ENCODE measurements around the gene BTBD2.

BTBD2 gene

GRCh38 chr19:1956868-1957492 lies 58.5 kb downstream of the BTBD2 start:
- no peak for DNase-seq

- DNase-seq = no peak
Measured at GRCh38 chr19:1956122-1956494, 59.4 kb downstream of the BTBD2 start.

- no peak for DNase-seq
Measured at GRCh38 chr19:1955171-1956121, 60.1 kb downstream of the BTBD2 start.

DNA sequence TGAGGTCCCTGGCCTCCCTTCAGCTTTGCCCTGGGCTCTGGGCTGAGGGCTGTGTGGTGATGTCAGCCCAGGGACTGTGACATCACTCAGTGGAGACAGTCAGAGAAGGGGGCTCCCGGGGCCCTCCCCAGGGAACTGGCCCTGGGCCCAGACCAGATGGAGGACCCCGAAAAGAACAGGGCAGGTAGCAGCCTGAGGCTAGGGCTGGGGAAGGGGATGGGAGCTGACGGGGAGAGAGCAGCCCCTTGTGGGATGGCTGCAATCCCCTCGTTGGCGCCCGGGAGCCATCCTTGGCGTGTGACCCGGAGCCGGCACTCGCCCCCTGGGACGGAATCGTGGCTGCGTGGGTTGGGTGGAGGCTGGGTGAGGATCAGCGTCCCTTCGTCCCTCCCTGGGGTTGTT lies 61.0 kb downstream of the BTBD2 start:
- DNase-seq = no peak

DNA sequence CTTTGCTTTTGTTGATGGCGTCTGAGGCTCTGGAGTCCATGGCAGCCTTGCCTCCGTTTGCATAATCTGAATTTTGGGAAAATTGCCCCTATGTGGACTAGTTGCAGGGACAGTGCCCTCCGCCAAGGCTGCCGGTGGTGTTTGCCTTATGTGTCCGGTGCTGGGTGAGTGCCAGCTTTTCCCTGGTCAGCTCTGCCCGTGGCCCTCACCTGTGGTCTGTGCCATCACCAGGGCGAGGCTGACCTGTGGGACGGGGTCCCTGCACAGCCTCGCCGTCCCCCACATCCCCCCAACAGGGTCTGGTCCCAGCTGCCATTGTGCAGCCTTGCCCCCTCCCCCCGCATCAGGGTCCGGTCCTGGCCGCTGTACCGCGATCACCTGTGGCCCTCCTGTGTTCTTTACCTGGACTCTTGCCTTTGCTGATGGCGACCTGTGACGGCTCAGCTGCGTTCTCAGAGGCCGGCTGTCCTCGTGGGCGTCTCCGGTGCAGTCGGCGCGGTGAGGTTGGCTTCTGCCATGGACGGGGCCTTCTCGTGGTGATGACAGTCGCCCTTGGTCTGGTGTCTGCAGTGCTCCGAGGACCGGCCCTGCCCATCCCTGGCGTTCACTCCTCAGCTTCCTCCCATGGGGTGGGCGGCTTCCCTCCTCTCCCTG lies 61.9 kb downstream of the BTBD2 start:
- DNase-seq = no peak

- no peak for DNase-seq
Measured at GRCh38 chr19:1953037-1953436, 62.5 kb downstream of the BTBD2 start.

DNA sequence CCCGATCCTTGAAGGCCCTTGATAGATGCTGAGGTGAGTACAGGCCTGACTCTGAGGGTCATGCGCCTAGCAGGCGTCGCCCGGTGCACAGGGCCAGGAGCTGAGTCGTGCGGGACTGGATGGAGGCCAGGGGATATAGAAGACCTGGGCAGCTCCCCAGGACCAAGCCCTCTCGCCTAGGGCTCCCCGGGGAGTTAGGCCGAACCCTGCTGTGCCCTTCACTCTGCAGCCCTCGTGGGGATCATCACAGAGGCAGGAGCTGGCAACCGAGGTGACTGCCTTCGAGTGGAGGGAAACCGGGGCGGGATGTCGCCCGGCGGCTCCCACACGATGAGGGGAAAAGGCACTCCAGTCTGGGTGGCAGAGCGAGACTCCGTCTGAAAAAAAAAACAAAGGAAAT lies 62.9 kb downstream of the BTBD2 start:
- no peak for DNase-seq

- no peak for DNase-seq
Measured at GRCh38 chr19:1950640-1951039, 64.9 kb downstream of the BTBD2 start.

DNA sequence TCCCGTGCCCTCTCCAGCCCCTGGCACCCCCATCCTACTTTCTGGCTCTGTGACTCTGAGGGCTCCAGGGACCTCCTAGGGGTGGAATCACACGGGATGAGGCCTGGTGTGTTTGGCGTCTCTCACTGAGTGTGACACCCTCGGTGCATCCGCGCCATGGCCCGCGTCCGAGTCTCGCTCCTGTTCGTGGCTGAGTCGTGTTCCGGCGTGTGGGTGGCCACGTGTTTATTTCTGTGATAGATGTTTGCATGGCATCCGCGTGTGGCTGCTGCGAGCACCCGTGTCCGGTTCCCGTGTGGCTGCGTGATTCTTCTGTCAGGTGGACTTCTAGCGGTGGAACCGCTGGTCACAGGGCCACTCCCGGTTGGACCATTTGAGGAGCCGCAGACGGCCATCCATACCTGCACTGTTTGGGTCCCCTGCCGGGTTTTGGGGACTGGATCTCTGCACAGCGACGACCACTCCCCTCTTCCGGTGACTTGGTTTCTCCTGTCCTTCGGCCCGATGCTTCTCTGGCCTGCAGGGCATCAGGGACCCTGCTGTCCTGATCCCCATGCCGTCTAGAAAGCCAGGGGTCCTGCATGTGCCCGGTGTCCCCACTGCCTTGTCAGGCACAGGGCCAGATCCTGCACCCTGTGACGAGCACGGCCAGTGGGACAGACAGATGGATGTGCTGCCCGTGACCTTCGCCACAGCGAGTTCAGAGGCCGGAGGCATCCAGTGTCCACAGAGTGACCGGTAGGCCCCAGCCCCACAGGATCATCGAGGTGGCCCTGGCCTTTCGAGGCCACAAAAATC lies 66.0 kb downstream of the BTBD2 start:
- no peak for DNase-seq

DNA sequence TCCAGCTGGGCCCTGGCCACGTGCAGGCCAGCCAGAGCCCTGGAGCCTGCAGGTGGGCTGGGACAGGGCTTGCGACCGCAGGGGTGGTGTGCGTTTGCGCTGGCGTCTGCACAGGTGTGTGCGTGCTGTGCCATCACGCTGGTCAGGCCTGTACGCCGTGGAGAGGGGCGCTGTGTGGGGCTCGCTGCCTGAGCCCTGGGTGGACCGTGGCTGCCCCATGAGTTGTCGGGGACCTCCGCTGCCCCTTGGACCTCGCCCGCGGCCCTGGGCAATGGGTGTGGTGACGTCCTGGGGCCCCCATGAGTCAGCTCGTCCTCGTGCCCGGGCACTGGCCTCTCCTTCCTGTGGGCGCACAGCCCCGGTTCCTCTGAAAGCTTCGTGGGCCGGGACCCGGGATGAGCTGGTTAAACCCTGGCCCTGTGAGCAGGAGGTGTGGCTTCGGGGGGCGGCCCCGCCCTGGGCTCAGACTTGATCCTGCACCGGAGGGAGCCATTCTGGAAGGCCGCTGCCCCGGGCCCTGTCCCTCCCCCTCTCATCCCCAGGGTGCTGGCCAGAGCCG lies 67.8 kb downstream of the BTBD2 start:
- DNase-seq = no peak

DNA sequence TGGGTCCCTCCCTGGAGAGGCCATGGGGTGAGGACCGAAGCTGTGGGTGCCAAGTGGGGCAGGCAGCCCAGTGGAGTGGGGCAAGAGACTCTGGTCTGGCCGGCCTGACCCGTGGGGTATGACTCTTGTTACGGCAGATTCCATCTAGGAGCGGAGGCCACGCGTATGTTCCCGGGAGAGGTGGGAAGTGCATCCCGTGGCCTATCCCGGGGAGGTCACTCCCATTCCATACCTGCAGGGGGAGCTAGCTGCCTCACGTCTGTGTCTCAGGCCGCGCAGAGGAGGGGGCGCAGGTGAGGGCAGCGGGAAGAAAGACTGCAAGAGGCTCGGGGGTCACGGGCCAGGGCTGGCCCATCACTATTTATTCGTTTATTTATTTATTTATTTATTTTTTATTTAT lies 69.6 kb downstream of the BTBD2 start:
- DNase-seq = no peak

- no peak for DNase-seq
Measured at GRCh38 chr19:1944916-1945561, 70.5 kb downstream of the BTBD2 start.

GRCh38 chr19:1944088-1944915 lies 71.2 kb downstream of the BTBD2 start:
- no peak for DNase-seq

DNA sequence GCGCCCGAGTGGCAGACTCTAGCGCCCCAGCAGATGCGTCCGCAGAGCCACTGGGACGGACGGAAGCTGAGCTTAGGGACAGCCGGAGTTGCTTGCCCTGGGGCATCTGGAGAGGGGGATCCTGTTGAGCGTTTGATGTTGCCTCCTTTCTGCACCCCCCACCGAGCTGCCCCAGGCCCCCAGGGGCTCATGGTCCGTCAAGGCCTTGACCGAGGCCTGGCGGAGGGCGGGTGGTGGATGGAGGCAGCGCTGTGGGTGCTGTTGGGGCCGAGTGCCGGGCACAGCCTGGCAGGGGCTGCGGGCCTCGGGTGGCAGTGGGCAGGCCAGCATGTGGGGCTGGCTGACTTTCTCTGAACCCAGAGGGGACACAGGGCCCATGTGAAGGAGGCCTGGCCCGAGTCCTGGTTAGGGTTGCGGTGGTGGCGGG lies 71.8 kb downstream of the BTBD2 start:
- no peak for DNase-seq

DNA sequence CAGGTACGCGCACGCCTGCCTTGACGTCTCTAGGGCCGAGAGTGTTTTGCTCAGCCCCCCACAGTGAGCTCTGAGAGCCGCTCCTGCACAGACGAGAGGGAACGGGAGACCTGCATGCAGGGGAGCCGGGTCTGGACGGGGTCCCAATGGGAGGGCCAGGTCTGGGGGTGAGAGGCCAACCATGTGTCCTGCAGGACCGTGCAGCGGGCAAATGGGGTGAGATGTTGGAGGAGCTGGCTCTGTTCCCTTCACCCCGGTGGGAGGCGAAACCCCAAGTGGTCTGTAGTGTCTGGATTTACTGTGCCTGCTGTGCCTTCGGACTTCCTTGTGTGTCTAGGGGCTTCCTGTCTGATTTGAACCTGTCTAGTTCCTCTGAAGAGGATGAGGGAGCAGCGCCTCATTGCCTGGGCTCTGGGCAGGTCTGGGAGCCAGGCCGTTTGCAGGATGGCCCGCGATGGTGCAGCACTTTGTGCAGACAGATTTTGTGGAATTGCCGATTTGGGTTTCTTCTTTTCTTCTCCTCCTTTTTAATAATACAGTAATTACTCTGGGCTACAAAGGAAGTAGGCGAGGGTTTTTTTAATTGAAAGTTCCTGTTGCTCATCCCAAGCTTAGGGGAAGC lies 72.5 kb downstream of the BTBD2 start:
- no peak for DNase-seq

DNA sequence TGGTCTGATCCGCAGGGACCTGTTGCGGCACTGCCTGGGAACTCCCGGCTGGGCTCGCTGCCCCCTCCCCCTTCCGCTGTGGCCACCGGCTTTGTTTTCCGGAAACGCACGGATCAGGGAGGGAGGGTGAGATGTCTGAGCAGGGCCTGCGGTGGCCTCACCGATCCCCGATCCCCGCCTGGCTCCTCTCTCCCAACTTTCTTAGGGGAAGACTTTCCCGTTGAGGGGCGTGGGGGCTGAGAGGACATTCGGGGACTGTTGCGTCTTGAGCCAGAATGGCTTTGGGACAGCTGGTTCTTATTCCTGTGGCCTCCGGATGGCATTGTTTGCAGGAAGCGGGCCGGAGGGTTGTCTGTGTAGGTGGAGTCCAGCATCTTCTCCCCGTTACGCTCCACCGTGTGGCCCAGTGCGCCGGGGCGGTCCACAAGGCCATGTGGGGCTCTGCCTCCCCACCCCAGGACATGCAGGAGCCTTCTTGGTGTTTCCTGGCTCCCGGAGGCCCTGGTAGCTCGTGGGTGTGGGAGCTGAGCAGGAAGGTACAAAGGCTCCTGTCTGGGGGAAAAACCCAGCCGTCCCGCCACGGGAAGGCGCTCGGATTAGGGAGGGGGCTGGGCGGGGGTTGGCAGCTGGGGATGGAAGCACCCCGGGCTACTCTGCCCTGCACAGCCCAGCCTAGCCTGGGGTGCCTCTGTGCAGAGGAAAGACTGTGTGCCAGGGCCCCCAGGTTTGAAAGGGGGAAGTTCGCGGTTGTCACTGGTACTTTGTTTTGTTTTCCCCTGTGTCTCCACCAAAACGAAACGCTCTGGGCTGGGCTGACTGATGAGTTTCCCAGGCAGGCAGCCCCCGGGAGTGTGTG lies 73.2 kb downstream of the BTBD2 start:
- peak; percentile 41 for DNase-seq

GRCh38 chr19:1941146-1942077 lies 74.1 kb downstream of the BTBD2 start, which contains the start of gene CSNK1G2:
Gene CSNK1G2 (plus strand): TSS chr19:1941172. CDS start chr19:1969773, 28,601 bp downstream.
- DNase-seq = no peak

DNA sequence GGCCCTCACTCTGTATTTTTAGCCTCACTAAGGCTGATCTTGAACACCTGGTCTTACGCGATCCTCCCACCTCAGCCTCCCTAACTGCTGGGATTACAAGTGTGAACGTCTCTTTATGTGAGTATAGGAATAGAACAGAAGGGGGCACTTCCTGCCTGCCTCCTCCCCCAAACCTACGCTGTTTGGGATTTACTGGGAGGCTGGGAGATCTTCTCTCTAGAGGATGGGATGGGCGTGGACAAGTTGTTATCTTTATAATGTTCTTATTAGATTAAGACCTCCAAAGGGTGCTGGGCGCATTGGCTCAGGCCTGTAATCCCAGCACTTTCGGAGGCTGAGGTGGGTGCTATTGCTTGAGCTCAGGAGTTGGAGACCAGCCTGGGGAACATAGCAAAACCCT lies 77.4 kb downstream of the BTBD2 start:
- DNase-seq = no peak

Data from NCI-H2171 treated with DMSO at 0.1 percent for 48 hours (cell line).